ENCODE measurements around the gene RCC2.

Gene RCC2

GRCh38 chr1:17441993-17442357, 2.5 kb upstream of the RCC2 start:
- no peak for DNase-seq (ENCODE audit: low spot score)

GRCh38 chr1:17441265-17441992, 2.0 kb upstream of the RCC2 start:
- no peak for DNase-seq (ENCODE audit: low spot score)

- DNase-seq (ENCODE audit: low spot score): no peak
These were observed 1.3 kb upstream of the RCC2 start for GRCh38 chr1:17440827-17441168.

- DNase-seq (ENCODE audit: low spot score): no peak
These were observed 773 bp upstream of the RCC2 start for GRCh38 chr1:17440074-17440826.

- peak; percentile 70 for DNase-seq (ENCODE audit: low spot score)
These were observed 893 bp downstream of the RCC2 start for GRCh38 chr1:17438318-17439249.

GRCh38 chr1:17437580-17438317, 1.7 kb downstream of the RCC2 start:
- peak; percentile 51 for DNase-seq (ENCODE audit: low spot score)

- no peak for DNase-seq (ENCODE audit: low spot score)
These were observed 2.3 kb downstream of the RCC2 start for GRCh38 chr1:17437260-17437579.

- peak; percentile 9 for DNase-seq (ENCODE audit: low spot score)
These were observed 2.9 kb downstream of the RCC2 start for GRCh38 chr1:17436380-17437174.

- no peak for DNase-seq (ENCODE audit: low spot score)
These were observed 4.9 kb downstream of the RCC2 start for GRCh38 chr1:17434601-17435000.

- no peak for DNase-seq (ENCODE audit: low spot score)
These were observed 5.5 kb downstream of the RCC2 start for GRCh38 chr1:17434016-17434415.

GRCh38 chr1:17433261-17433660, 6.2 kb downstream of the RCC2 start:
- DNase-seq (ENCODE audit: low spot score): no peak

- no peak for DNase-seq (ENCODE audit: low spot score)
These were observed 7.1 kb downstream of the RCC2 start for GRCh38 chr1:17432412-17432811.

- DNase-seq (ENCODE audit: low spot score): no peak
These were observed 10.3 kb downstream of the RCC2 start for GRCh38 chr1:17429183-17429582.

- DNase-seq (ENCODE audit: low spot score): no peak
These were observed 11.5 kb downstream of the RCC2 start for GRCh38 chr1:17427696-17428660.

GRCh38 chr1:17425806-17426600, 13.5 kb downstream of the RCC2 start:
- DNase-seq (ENCODE audit: low spot score): no peak

GRCh38 chr1:17423781-17424245, 15.7 kb downstream of the RCC2 start:
- no peak for DNase-seq (ENCODE audit: low spot score)

GRCh38 chr1:17422461-17422860, 17.0 kb downstream of the RCC2 start:
- no peak for DNase-seq (ENCODE audit: low spot score)

- no peak for DNase-seq (ENCODE audit: low spot score)
These were observed 19.0 kb downstream of the RCC2 start for GRCh38 chr1:17420391-17420918.
